ENCODE results near the gene ITGB4. TPM values are rescaled to one million over a fixed set of nuclear protein-coding genes. Genes with fewer than 3 reads are reported as not detected.

The ITGB4 gene
- polyA plus RNA-seq, 2 of the 4 experiments (the other 2 are of a cell fraction): 20.6 to 37.4 TPM

DNA sequence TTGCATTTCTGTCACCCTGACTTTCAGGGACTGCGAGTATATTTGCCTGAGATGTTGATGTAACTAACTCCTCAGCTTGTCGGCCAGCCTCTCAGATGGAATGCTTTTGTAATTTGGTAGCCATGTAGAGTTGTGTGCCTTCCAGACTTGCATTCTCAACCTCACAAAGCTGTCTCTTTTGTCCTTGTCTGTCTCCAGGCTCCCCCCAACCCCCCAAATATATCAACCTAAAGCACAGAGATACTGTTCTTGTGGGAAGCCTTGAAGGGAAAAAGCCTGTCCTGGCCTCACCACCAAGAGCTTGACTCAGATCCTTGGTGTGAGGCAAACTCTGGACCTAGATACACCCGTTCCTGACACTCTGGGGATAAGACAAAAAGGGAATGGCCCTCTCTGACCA lies 35.8 kb upstream of the ITGB4 start:
- ATAC-seq (no peak), FAIRE-seq (no peak), DNase-seq (ENCODE audit: low read depth in 1 of 2, low spot score in 1 of 2) (no peak)
- TF ChIP-seq MYC (IDR thresholded peaks at IDR 0.05; ENCODE audit: borderline replicate concordance, low read length): no peak
- TF ChIP-seq EHMT2 (IDR thresholded peaks at IDR 0.05; ENCODE audit: low read depth): no peak
- TF ChIP-seq CHD4 (IDR thresholded peaks at IDR 0.05; ENCODE audit: borderline replicate concordance): no peak
- TF ChIP-seq CBX2 (IDR thresholded peaks at IDR 0.05; ENCODE audit: borderline replicate concordance, low read depth): no peak
- TF ChIP-seq BHLHE40 (IDR thresholded peaks at IDR 0.05; ENCODE audit: low read depth, low read length): no peak
- TF ChIP-seq ZNF302 (CRISPR knock-in tag; IDR thresholded peaks at IDR 0.05): no peak
- TF ChIP-seq CEBPB (IDR thresholded peaks at IDR 0.05): no peak
- no peak for TF ChIP-seq SREBF2 (IDR thresholded peaks at IDR 0.05)
- no peak for TF ChIP-seq NFE2L2 (conservative IDR thresholded peaks at IDR 0.05; ENCODE audit: low read length)
- TF ChIP-seq JUNB (IDR thresholded peaks at IDR 0.05): no peak
- no peak for TF ChIP-seq HOXA7 (CRISPR knock-in tag; IDR thresholded peaks at IDR 0.05)
- no peak for TF ChIP-seq SMC3 (IDR thresholded peaks at IDR 0.05)
- no peak for TF ChIP-seq JUN (IDR thresholded peaks at IDR 0.05)
- TF ChIP-seq BCL3 (IDR thresholded peaks at IDR 0.05): no peak
- TF ChIP-seq ZSCAN20 (CRISPR knock-in tag; IDR thresholded peaks at IDR 0.05): no peak
- TF ChIP-seq EP300 (IDR thresholded peaks at IDR 0.05): no peak
- no peak for TF ChIP-seq PBX3 (IDR thresholded peaks at IDR 0.05)
- TF ChIP-seq MAZ (IDR thresholded peaks at IDR 0.05; ENCODE audit: borderline replicate concordance, low read depth, low read length): no peak
- H3K27ac ChIP-seq: peak overlapping the region; percentile 86 to 93
- peaks cover 95% of the 10 kb centered on the region for H3K4me1 ChIP-seq
- POLR2A ChIA-PET: no interaction called here
- no peaks in the 10 kb centered on the region for H3K9me3 ChIP-seq
- H3K4me2 ChIP-seq: peak overlapping the region; percentile 64
- no peak overlapping the region for H3K4me3 ChIP-seq
- 50% methylated on average over 3 of the region's 3 CpGs for WGBS (ENCODE audit: missing lambda C conversion rate)
- CTCF ChIA-PET: interaction anchor here (0.9 to 19.2 kb wide), 4 partner anchors 8 to 84 kb away, joined by 3 to 148 read pairs (median 18); partner anchors contain the start of gene SMIM5

DNA sequence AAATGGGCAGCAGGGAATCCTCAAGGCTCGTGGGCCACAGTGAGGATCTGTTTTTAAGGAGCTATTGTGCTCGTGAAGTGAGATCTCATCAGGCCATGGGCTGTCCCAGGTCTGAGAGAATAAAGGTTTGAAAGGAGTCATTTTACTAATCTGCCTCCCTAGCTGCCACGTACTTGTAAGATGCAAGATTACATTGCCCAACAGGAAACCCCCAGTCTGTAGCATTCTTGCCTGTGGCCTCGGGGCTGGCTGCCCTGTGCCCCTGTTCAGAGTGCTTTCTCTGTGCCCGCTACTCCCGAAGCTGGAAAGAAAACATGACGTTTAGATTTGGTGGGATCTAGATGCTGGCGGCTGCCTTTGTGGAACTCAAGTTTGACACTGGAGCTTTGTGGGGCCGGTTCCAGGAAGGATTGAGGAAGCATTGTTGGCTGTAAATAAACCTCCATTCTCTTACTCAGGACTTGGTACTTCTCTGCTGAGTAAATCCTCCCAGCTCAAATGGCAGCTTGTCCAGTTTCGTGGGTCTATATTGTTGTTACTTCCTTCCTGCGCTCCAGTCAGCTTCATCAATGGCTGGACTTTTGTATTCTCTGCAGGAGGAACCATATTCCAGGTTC lies 32.9 kb upstream of the ITGB4 start:
- no peak for DNase-seq (ENCODE audit: low read depth in 1 of 2, low spot score in 1 of 2)
- ChIA-PET POLR2A (interaction anchor here (1.6 to 1.8 kb wide), 2 partner anchors 60 to 92 kb away, joined by 4 to 5 read pairs; no protein-coding TSS in a partner anchor), CTCF (interaction anchor here (0.7 to 19.2 kb wide), 7 partner anchors 8 to 101 kb away, joined by 3 to 148 read pairs (median 3); partner anchors contain the start of gene SMIM5)
- no peak for ATAC-seq
- Histone ChIP-seq H3K27ac (peak overlapping the region; percentile 93; a peak in 5 of 6 replicates), H3K4me2 (no peak overlapping the region), H3K4me3 (no peak overlapping the region), H3K9me3 (no peaks in the 10 kb centered on the region), H3K4me1 (peaks cover 99% of the 10 kb centered on the region)
- no peak for FAIRE-seq
- TF ChIP-seq SREBF2 (IDR thresholded peaks at IDR 0.05) (no peak), FOSB (CRISPR knock-in tag; IDR thresholded peaks at IDR 0.05) (no peak), EHMT2 (IDR thresholded peaks at IDR 0.05; ENCODE audit: low read depth) (no peak), EHF (CRISPR knock-in tag; IDR thresholded peaks at IDR 0.05) (no peak), CEBPB (IDR thresholded peaks at IDR 0.05) (no peak), MAFK (IDR thresholded peaks at IDR 0.05; ENCODE audit: partially characterized antibody) (no peak), POLR2AphosphoS2 (conservative IDR thresholded peaks at IDR 0.05; ENCODE audit: low read length) (no peak), MYC (IDR thresholded peaks at IDR 0.05; ENCODE audit: borderline replicate concordance, low read length) (no peak), CHD4 (IDR thresholded peaks at IDR 0.05; ENCODE audit: borderline replicate concordance) (no peak), ZNF302 (CRISPR knock-in tag; IDR thresholded peaks at IDR 0.05) (no peak), BHLHE40 (IDR thresholded peaks at IDR 0.05; ENCODE audit: low read depth, low read length) (no peak), FOXS1 (CRISPR knock-in tag; IDR thresholded peaks at IDR 0.05) (no peak), NR3C1 (IDR thresholded peaks at IDR 0.05) (no peak), JUN (IDR thresholded peaks at IDR 0.05) (no peak), SMC3 (IDR thresholded peaks at IDR 0.05) (no peak), JUNB (IDR thresholded peaks at IDR 0.05) (no peak), CHD2 (IDR thresholded peaks at IDR 0.05; ENCODE audit: low read length, partially characterized antibody) (no peak)
- TF ChIP-seq, protein P1, sequence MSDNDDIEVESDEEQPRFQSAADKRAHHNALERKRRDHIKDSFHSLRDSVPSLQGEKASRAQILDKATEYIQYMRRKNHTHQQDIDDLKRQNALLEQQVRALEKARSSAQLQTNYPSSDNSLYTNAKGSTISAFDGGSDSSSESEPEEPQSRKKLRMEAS (IDR thresholded peaks at IDR 0.05): no peak
- WGBS (ENCODE audit: missing lambda C conversion rate): 87% methylated on average over 11 of the region's 11 CpGs
